Ascending aorta (tissue), 2 donors: ENCODE measurements around the gene PPP1R14C. TPM values are rescaled to one million over a fixed set of nuclear protein-coding genes. Genes with fewer than 3 reads are reported as not detected.

ENCODE experiments used
- DNase-seq, 2 donors: peaks; one replicate each; pipeline ENCODE4 v3.0.0-alpha.2; 2019; ENCODE audit warnings: low spot score in 2 of 2
- H3K27ac ChIP-seq, 2 donors: fragments of 200-600 bp; sonication (generic); one replicate each; pipeline ENCODE4 v1.5.1; 2016 to 2017; ENCODE audit warnings: mild to moderate bottlenecking in 1 of 2
- H3K27me3 ChIP-seq: fragments of 200-600 bp; sonication (generic); one replicate; pipeline ENCODE4 v1.5.1; 2017
- H3K36me3 ChIP-seq, 2 donors: fragments of 200-600 bp; sonication (generic); one replicate each; pipeline ENCODE4 v1.5.1; 2016
- H3K4me1 ChIP-seq, 2 donors: fragments of 200-600 bp; sonication (generic); one replicate each; pipeline ENCODE4 v1.5.1; 2016 to 2017; ENCODE audit warnings: mild to moderate bottlenecking in 1 of 2
- H3K4me3 ChIP-seq, 2 donors: fragments of 200-600 bp; sonication (generic); one replicate each; pipeline ENCODE4 v1.5.1; 2016 to 2017; ENCODE audit warnings: mild to moderate bottlenecking in 1 of 2
- H3K9me3 ChIP-seq, 2 donors: fragments of 200-600 bp; sonication (generic); one replicate each; pipeline ENCODE4 v1.5.1; 2016
- CTCF ChIP-seq, 3 experiments: fragments of 200-600 bp in 2 of 3; fragments of 450-650 bp in 1 of 3; sonication (generic) in 2 of 3; IDR thresholded peaks; one replicate each; pipeline ENCODE4 v1.5.1; 2016 to 2019; ENCODE audit warnings: antibody characterized with exemption in 3 of 3, mild to moderate bottlenecking in 1 of 3, moderate library complexity in 1 of 3
- intact Hi-C: fragments of 100-400 bp; cut with DNase I; formaldehyde crosslinking; loops from one replicate; pipeline ENCODE4 v1.15.1; 2023
- total RNA-seq: library from RNA; depleted of rRNA; stranded (reverse); fragments of >200 nt; gene quantifications from one replicate; pipeline ENCODE4 v1.1.0, GENCODE V29; 2016

PPP1R14C gene
- total RNA-seq, 1 donor from 2014 or later = not detected

- Histone ChIP-seq H3K36me3 (no peaks in the 10 kb centered on the region), H3K4me1 (no peaks in the 10 kb centered on the region), H3K4me3 (no peak overlapping the region), H3K9me3 (no peaks in the 10 kb centered on the region), H3K27me3 (no peaks in the 10 kb centered on the region), H3K27ac (no peak overlapping the region)
- no peak for TF ChIP-seq CTCF (IDR thresholded peaks at IDR 0.05)
- intact Hi-C loops = no loop called here
- DNase-seq = no peak
Observed at GRCh38 chr6:150200428-150201100, 57.7 kb downstream of the PPP1R14C start.

- Histone ChIP-seq H3K4me1 (no peaks in the 10 kb centered on the region), H3K9me3 (no peaks in the 10 kb centered on the region), H3K36me3 (no peaks in the 10 kb centered on the region), H3K27ac (no peak overlapping the region), H3K27me3 (no peaks in the 10 kb centered on the region), H3K4me3 (no peak overlapping the region)
- no peak for DNase-seq
- intact Hi-C loops = no loop called here
- no peak for TF ChIP-seq CTCF (IDR thresholded peaks at IDR 0.05)
Observed at GRCh38 chr6:150201285-150201684, 58.4 kb downstream of the PPP1R14C start.

GRCh38 chr6:150201772-150202329 is 59.0 kb downstream of the PPP1R14C start:
- H3K27me3 ChIP-seq = no peaks in the 10 kb centered on the region
- TF ChIP-seq CTCF (IDR thresholded peaks at IDR 0.05) = no peak
- DNase-seq = no peak
- H3K4me3 ChIP-seq = no peak overlapping the region
- intact Hi-C loops = no loop called here
- no peaks in the 10 kb centered on the region for H3K36me3 ChIP-seq
- H3K4me1 ChIP-seq = no peaks in the 10 kb centered on the region
- H3K9me3 ChIP-seq = no peaks in the 10 kb centered on the region
- H3K27ac ChIP-seq = no peak overlapping the region

- no peak for TF ChIP-seq CTCF (IDR thresholded peaks at IDR 0.05)
- no peak overlapping the region for H3K27ac ChIP-seq
- intact Hi-C loops = no loop called here
Observed at GRCh38 chr6:150202404-150202803, 59.6 kb downstream of the PPP1R14C start.

GRCh38 chr6:150202934-150203333 is 60.1 kb downstream of the PPP1R14C start:
- DNase-seq = no peak
- Histone ChIP-seq H3K4me3 (no peak overlapping the region), H3K9me3 (no peaks in the 10 kb centered on the region), H3K27ac (no peak overlapping the region), H3K27me3 (no peaks in the 10 kb centered on the region), H3K36me3 (no peaks in the 10 kb centered on the region), H3K4me1 (no peaks in the 10 kb centered on the region)
- TF ChIP-seq CTCF (IDR thresholded peaks at IDR 0.05) = no peak
- intact Hi-C loops = no loop called here

More at GRCh38 chr6:150202404-150202803, 59.6 kb downstream of the PPP1R14C start:
- H3K4me3 ChIP-seq = no peak overlapping the region
- no peaks in the 10 kb centered on the region for H3K36me3 ChIP-seq
- H3K4me1 ChIP-seq = no peaks in the 10 kb centered on the region
- DNase-seq = no peak
- H3K27me3 ChIP-seq = no peaks in the 10 kb centered on the region
- no peaks in the 10 kb centered on the region for H3K9me3 ChIP-seq
